OCI-LY1 (cell line): Measurements from ENCODE around the gene ARMC6.

Source experiments
- EZH2 ChIP-seq: fragments of 200-600 bp; sonication (generic), shearing (Covaris generic); IDR thresholded peaks from 2 replicates; pipeline ENCODE4 v1.8.0; 2017; ENCODE audit warnings: borderline replicate concordance, mixed run types, mild to moderate bottlenecking, antibody characterized with exemption, low read length, moderate library complexity, mixed read lengths
- TF ChIP-seq, protein P1 (sequence below): fragments of 200-600 bp; sonication (generic), shearing (Covaris generic); IDR thresholded peaks from 2 replicates; pipeline ENCODE4 v1.5.1; 2017; ENCODE audit warnings: mild to moderate bottlenecking, antibody characterized with exemption, low read length, moderate library complexity, mixed read lengths

DNA sequence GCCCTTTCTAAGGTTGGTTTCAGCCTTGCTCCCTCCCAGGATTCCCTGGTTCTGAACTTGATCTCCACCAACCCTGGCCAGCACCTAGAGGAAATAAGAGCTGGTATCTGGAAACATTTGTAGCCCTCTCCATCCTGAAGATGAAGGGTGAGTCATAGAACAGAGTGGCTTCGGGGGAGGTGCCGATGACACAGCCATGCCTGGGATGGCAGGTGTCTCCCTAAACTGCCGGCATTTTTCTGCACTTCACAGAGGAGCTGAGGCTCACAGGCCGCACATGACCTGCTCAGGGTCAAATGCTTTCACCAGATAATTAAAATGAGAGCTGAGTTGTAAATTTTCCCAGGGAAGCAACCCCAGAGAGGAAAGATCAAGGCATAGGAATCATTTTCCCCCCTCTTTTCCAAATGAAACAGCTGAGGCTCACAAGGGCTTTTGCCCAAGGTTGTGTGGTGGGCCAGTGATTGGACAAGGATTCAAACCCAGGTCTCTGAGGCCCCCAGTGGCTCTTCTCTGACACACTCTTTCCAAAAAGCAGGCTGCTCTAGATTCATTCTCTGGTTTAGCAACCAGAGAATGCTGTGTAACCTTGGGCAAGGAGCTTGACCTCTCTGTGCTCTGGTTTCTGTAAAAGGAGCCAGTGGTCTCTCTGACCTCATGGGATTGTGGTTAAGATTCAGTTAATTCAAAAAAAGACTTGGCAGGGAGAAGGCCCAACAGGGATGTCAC lies 29.2 kb downstream of the ARMC6 start:
- TF ChIP-seq, protein P1, sequence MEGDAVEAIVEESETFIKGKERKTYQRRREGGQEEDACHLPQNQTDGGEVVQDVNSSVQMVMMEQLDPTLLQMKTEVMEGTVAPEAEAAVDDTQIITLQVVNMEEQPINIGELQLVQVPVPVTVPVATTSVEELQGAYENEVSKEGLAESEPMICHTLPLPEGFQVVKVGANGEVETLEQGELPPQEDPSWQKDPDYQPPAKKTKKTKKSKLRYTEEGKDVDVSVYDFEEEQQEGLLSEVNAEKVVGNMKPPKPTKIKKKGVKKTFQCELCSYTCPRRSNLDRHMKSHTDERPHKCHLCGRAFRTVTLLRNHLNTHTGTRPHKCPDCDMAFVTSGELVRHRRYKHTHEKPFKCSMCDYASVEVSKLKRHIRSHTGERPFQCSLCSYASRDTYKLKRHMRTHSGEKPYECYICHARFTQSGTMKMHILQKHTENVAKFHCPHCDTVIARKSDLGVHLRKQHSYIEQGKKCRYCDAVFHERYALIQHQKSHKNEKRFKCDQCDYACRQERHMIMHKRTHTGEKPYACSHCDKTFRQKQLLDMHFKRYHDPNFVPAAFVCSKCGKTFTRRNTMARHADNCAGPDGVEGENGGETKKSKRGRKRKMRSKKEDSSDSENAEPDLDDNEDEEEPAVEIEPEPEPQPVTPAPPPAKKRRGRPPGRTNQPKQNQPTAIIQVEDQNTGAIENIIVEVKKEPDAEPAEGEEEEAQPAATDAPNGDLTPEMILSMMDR: no peak
- no peak for TF ChIP-seq EZH2
